SKM-1 (cell line): ENCODE results near the gene ZNF410.
"Not testable (repeated sequence)": the region's sequence is repeated elsewhere in the genome, so short reads cannot be mapped to it uniquely, and the experiment has no call there.

Experiments
- DNase-seq: peaks from one replicate; lab custom pipeline; 2025; ENCODE audit not compliant: unreplicated experiment; lab: John Stamatoyannopoulos, UW

The ZNF410 gene, protein sequence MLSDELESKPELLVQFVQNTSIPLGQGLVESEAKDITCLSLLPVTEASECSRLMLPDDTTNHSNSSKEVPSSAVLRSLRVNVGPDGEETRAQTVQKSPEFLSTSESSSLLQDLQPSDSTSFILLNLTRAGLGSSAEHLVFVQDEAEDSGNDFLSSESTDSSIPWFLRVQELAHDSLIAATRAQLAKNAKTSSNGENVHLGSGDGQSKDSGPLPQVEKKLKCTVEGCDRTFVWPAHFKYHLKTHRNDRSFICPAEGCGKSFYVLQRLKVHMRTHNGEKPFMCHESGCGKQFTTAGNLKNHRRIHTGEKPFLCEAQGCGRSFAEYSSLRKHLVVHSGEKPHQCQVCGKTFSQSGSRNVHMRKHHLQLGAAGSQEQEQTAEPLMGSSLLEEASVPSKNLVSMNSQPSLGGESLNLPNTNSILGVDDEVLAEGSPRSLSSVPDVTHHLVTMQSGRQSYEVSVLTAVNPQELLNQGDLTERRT

DNA sequence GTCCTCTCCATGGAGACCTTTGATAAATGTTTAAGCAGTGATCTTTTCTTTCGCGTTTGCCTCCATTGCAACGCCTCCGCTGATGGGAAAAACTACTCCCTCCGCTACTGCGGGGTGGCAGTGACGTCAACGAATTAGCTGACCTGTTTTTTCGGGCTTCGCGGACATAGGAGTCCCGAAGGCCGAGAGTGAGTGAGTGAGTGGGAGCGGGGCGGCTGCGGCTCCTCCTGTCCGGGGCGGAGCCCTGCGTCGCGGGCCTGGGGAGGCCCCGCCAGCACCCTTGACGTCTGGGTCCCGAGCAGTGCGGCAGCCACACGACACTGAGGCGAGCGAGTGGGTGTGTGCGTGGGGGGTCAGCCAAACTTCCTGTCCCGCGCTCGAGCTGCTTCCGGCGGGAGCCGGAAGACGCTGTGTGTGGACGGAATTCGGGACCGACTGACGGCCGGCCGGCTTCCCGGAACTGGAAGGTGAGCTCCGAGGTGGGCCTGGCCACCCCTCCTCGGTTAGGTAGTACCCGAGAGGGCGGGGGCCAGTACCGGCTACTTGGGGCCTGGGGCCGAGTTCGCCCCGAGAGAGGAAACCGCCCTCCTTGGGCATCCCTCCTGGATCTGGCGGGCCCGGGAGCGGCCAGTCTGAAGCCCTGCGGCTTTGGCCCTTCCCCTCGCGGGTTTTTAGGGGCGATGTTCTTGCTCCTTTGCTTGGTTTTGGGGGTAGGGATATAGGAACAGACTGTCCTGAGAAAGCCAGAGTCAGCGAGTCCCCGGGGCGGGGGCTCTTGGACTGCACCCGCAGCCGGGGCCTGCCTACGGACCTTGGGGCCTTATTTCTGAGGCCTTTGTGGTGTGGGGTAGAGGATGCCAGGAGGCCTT lies at the start of gene ZNF410:
TSS of gene ZNF410 (plus strand) at position 411 of the 869 bp plus-strand sequence. CDS start 5,317 bp downstream, outside the sequence.
- DNase-seq: peak; percentile 26

- not testable (repeated sequence) for DNase-seq
These were observed 48.2 kb upstream of the ZNF410 start for GRCh38 chr14:73838293-73839034.

DNA sequence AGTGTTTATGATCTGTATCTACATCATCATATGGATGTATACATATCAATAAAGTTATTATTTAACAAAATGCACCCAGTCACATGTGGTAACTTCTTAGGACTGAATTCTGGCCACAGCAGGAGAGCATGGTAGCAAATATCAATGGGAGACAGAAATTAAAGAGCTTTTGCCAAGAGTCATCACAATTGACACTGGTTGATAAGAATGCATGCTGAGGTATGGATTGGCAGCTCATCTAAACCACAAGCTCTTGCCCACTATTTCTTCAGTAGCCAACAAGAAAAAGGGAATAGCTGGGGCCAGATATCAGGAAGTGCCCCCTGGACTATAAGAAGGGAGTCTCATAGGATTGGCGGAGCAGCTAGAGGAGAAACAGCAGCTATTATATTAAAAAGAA lies 44.5 kb upstream of the ZNF410 start:
- DNase-seq: no peak

- no peak for DNase-seq
These were observed 43.8 kb upstream of the ZNF410 start for GRCh38 chr14:73842851-73843250.

DNA sequence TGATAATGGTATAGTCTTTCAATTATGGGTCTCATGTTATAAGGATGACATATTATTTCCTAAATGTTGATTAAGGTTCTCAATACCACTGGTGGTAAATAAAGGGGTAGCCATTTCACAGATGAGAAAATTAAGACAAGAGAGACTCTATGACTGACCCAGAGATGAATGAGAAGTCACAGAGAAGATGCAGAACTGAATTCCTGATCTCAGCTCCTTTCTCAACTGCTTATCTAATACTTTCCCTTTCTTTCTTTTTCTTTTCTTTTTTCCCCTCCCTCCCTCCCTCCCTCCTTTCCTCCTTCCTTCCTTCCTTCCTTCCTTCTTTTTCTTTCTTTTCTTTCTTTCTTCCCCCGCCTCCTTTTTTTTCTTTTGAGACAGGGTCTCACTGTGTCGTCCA lies 43.4 kb upstream of the ZNF410 start:
- no peak for DNase-seq

- no peak for DNase-seq
These were observed 39.7 kb upstream of the ZNF410 start for GRCh38 chr14:73846947-73847346.

DNA sequence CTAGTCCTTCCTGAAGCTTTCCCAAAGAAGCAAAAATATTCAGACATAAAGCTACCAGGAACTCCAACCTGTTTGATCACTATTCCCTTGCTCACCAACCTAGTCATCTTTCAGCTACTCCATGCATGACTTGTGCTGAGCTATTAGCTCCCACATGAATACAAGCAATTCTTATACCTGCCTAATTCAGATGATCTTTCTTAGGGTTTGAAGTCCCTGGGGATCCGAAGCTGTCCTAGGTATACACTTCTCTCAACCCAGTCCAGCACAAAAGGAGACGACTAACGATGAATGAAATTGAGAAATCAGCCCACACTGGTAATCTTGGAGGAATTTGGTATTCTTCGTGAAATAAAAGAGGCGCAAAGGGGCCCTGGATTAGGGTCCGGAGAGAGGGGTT lies 35.7 kb upstream of the ZNF410 start:
- no peak for DNase-seq

DNA sequence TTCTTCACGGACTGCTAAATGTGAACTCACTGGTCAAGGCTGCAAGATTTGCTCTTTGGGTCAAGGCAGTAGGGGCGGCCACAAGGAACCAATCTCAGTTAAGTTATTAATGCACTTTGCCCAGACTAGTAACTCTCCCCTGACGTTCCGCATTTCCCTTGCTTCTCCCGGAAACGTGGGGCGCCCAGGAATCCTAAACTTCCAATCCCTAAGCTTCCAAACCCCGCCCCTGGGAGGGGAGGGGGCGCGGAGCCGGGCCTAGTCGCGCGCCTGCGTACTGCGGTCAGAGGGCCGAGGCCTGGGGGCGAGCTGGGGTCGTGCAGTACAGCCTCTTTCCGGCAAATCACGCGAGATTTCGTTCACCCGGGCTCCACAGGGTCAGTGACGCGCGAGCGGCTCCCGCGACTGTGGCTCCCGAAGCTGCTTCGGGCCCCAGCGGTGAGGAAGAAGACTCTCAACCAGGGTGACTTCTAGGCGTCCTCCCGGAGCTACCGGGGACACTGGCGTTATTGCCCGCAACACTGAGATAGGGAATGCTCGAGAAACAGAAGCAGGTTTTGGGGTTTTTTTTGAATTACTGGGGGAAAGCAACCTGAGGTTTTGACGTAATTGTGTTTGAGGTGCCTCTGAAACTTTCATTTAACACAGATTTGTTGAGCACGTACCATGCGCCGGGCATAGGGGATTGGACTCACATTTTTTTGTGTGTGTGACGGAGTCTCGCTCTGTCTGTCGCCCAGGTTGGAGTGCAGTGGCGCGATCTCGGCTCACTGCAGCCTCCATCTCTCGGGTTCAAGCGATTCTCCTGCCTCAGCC lies 34.9 kb upstream of the ZNF410 start, which contains the start of gene PTGR2:
TSS of gene PTGR2 (plus strand) at position 265 of the 816 bp plus-strand sequence. CDS start 7,032 bp downstream, outside the sequence.
- DNase-seq: peak; percentile 11

GRCh38 chr14:73859145-73859544 lies 27.5 kb upstream of the ZNF410 start:
- DNase-seq: no peak

DNA sequence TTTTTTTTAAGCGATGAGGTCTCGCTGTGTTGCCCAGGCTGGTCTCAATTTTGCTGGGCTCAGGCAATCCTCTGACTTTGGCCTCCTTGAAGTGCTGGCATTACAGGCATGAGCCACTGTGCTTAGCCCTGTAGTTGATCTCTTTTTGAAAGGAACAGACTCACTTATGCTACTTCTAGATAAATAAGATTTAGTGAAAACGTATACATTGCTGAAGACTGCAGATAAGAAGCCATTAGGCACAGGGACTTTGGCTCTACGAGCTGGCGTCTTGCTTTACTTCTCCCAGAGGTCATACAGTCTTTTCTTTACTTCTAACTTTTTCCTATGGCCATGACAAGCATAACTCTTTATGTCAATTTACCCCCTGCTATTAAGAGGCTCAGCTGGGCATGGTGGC lies 25.6 kb upstream of the ZNF410 start:
- no peak for DNase-seq

DNA sequence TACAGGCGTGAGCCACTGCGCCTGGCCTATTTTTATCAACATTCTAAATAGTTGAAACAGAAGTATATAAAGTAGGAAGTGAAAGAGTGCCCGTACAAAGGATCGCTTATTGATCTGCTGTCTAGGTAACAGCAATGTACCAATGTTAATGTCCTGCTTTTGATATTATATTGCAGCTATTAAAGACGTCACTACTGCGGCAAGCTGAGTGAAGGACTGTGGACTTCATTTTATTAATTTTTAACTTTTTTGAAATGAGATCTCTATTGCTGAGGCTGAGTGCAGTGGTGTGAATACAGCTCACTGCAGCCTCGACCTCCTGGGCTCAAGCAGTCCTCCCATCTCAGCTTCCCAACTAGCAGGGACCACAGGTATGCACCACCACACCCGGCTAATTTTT lies 24.2 kb upstream of the ZNF410 start:
- no peak for DNase-seq

DNA sequence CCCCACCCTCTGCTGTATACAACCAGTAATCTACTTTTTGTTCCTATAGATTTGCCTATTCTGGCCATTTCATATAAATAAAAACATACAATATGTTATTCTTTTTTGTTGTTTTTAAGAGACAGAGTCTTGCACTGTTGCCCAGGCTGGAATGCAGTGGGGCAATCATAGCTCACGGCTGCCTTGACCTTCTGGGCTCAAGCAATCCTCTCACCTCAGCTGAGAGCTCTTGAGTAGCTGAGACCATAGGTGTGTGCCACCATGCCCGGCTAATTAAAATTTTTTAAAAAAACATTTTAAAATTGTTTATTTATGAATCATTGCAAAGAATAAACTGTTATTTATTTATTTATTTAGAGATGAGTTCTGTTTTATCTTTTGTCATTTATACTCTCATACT lies 23.4 kb upstream of the ZNF410 start:
- no peak for DNase-seq

- DNase-seq: no peak
These were observed 21.0 kb upstream of the ZNF410 start for GRCh38 chr14:73865534-73866113.

DNA sequence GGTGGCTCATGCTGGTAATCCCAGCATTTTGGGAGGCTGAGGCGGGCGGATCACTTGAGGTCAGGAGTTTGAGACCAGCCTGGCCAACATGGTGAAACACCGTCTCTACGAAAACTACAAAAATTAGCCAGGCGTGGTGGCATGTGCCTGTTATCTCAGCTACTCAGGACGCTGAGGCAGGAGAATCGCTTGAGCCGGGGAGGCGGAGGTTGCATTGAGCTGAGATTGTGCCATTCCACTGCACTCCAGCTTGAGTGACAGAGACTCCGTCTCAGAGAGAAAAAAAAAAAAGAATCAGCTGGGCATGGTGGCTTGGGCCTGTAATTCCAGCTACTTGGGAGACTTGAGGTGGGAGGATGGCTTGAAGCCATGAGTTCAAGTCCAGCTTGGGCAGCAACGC lies 16.9 kb upstream of the ZNF410 start:
- DNase-seq: not testable (repeated sequence)

DNA sequence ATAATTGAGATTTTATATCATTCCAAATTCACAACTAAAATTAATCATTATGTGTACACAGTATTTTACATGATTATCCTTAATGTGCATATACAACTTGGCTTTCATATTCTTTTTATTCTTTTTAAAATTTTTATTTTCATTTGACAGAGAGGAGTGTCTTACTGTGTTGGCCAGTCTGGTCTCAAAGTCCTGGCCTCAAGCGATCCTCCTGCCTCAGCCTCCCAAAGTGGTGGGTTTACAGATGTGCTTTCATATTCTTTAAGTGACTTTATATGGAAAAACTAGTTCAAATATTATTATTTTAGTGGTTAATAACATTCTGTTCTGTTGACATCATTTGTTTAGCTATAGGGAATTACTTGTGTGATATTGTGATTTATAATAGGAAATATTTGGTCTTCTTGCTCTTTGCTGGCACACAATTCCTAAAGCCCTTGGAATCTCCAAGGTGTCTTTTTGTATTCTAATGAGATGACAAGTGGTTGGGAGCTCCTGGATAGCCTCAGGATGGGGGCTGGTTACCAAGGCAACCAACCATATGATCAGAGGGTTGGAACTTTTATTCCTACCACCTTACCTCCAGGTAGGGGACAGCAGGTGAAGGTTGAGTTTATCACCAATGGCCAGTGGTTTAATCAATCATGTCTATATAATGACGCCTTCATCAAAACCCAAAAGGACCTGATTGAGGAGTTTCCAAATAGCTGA lies 16.0 kb upstream of the ZNF410 start:
- no peak for DNase-seq

GRCh38 chr14:73873660-73874059 lies 13.0 kb upstream of the ZNF410 start:
- no peak for DNase-seq

DNA sequence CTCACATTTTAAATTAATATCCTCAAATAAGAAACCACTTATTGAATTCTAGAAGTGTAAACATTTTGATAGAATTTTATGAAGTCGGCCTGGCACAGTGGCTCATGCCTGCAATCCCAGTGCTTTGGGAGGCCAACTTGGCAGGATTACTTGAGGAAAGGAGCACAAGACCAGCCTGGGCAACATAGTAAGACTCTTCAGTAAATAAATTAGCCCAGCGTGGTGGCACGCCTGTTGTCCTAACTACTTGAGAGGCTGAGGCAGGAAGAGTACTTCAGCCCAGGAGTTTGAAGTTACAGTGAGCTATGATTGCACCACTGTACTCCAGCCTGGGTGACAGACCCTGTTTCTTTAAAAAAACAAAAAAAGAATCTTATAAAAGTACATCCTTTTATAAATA lies 8.9 kb upstream of the ZNF410 start:
- DNase-seq: no peak

- no peak for DNase-seq
These were observed 8.2 kb upstream of the ZNF410 start for GRCh38 chr14:73878436-73878835.

DNA sequence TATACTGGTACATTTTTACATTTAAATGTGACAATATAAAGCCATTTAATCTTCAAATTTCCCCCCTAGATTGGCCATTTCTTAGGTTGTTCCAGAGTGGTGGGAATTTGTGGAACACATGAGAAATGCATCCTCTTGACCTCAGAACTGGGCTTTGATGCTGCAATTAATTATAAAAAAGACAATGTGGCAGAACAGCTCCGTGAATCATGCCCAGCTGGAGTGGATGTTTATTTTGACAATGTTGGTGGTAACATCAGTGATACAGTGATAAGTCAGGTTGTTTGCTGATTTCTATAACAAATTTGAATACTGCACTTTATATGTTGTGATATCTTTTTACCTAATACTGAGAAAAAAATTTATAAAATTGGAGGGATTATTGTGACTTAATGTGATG lies 7.6 kb upstream of the ZNF410 start:
- no peak for DNase-seq
